Ovary (tissue), 3 donors: Measurements from ENCODE around the gene TRAF5.

Source experiments
- CTCF ChIP-seq, 3 donors: fragments of 450-650 bp in 2 of 3; fragments of 200-600 bp in 1 of 3; IDR thresholded peaks; one replicate each; pipeline versions ENCODE4 v1.5.1 to v1.8.0; 2016 to 2022; ENCODE audit warnings: antibody characterized with exemption in 3 of 3, mild to moderate bottlenecking in 1 of 3
- EP300 ChIP-seq: sonication (generic); formaldehyde crosslinking; IDR thresholded peaks from one replicate; pipeline ENCODE4 v1.6.1; 2017; ENCODE audit warnings: antibody characterized with exemption
- POLR2A ChIP-seq: fragments of 450-650 bp; IDR thresholded peaks from one replicate; pipeline ENCODE4 v1.6.1; 2017; ENCODE audit warnings: antibody characterized with exemption, mild to moderate bottlenecking, moderate library complexity
- donor health status: DM: no; HTN: no; CAD: no.

- no peak for TF ChIP-seq CTCF (IDR thresholded peaks at IDR 0.05)
- TF ChIP-seq POLR2A, result no peak
- no peak for TF ChIP-seq EP300
These were observed 45.2 kb upstream of the TRAF5 start for GRCh38 chr1:211281320-211282022.
